GM12878 (cell line): ENCODE measurements around the gene GNG10. TPM values are rescaled to one million over a fixed set of nuclear protein-coding genes. Genes with fewer than 3 reads are reported as not detected.

Experiments
- ATAC-seq: fragments of 200-7000 bp; cut with Tn5 transposase; 3 replicates; pipeline ENCODE4 v1.9.1; 2020; ENCODE audit warnings: mild to moderate bottlenecking, moderate library complexity
- BruUV-seq: library from RNA; stranded (reverse); fragments of 400-500 nt; replicated peaks from 2 replicates; lab custom pipeline; 2021; lab: Mats Ljungman, UMichigan
- CTCF ChIA-PET: fragments of 300-600 bp; sonication (Branson Sonifier 250); formaldehyde crosslinking; extraction: SDS; loops from one replicate; lab custom pipeline; 2021; ENCODE audit warnings: inconsistent platforms; lab: Yijun Ruan, JAX
- POLR2A ChIA-PET: fragments of 350-600 bp; formaldehyde crosslinking; extraction: SDS; loops from one replicate; lab custom pipeline; 2021; ENCODE audit warnings: inconsistent platforms; lab: Charles Lee
- RAD21 ChIA-PET: fragments of 300-600 bp; sonication (Branson Sonifier 250); formaldehyde crosslinking; loops from one replicate; lab custom pipeline; 2023; ENCODE audit warnings: antibody characterized with exemption; ENCODE audit not compliant: unreplicated experiment; lab: Charles Lee
- SMC1A ChIA-PET: fragments of 300-600 bp; sonication (Branson Sonifier 250); formaldehyde crosslinking; loops from one replicate; lab custom pipeline; 2023; ENCODE audit not compliant: unreplicated experiment, uncharacterized antibody; lab: Charles Lee
- DNase-seq: peaks from one replicate; pipeline ENCODE4 v3.0.0-alpha.2; 2011; ENCODE audit warnings: low read depth, low spot score
- FAIRE-seq: peaks from 3 replicates; lab custom pipeline; 2011; peaks lifted over from hg19 to GRCh38; lab: Jason Lieb, UNC
- H2AFZ ChIP-seq: 2 replicates; pipeline ENCODE4 v1.6.0; 2011; ENCODE audit warnings: low read depth, low read length, control low read depth; ENCODE audit not compliant: control insufficient read depth
- H3K27ac ChIP-seq: 2 replicates; pipeline ENCODE4 v1.5.1; 2011; ENCODE audit warnings: control low read depth; ENCODE audit not compliant: control insufficient read depth, insufficient read depth
- H3K27me3 ChIP-seq, 2 experiments: replicated peaks in 1 of 2; 2 replicates each; pipeline versions ENCODE4 v1.6.0 to v1.6.1; 2011; ENCODE audit warnings: low read length in 1 of 2; ENCODE audit not compliant: control insufficient read depth in 2 of 2, insufficient read depth in 2 of 2
- H3K36me3 ChIP-seq, 2 experiments: 2 replicates each; pipeline ENCODE4 v1.5.1; 2011; ENCODE audit warnings: low read length in 1 of 2; ENCODE audit not compliant: control insufficient read depth in 2 of 2, insufficient read depth in 2 of 2
- H3K4me1 ChIP-seq: 2 replicates; pipeline ENCODE4 v1.6.1; 2011; ENCODE audit warnings: mild to moderate bottlenecking, low read length, moderate library complexity, mixed read lengths; ENCODE audit not compliant: control insufficient read depth, insufficient read depth
- H3K4me2 ChIP-seq: 2 replicates; pipeline ENCODE4 v1.6.0; 2011; ENCODE audit warnings: control low read depth; ENCODE audit not compliant: control insufficient read depth, insufficient read depth
- H3K4me3 ChIP-seq: fragments of 200-600 bp; sonication (generic); 2 replicates; pipeline ENCODE4 v1.5.1; 2016
- H3K79me2 ChIP-seq: 2 replicates; pipeline ENCODE4 v1.6.0; 2011; ENCODE audit warnings: low read length; ENCODE audit not compliant: control insufficient read depth, insufficient read depth
- H3K9ac ChIP-seq: 2 replicates; pipeline ENCODE4 v1.8.0; 2011; ENCODE audit warnings: low read length, control low read depth, mixed read lengths; ENCODE audit not compliant: control insufficient read depth, insufficient read depth
- H3K9me3 ChIP-seq: replicated peaks from 3 replicates; pipeline ENCODE4 v1.5.1; 2011; ENCODE audit warnings: mild to moderate bottlenecking, low read length; ENCODE audit not compliant: control insufficient read depth, insufficient read depth
- H4K20me1 ChIP-seq: 2 replicates; pipeline ENCODE4 v1.6.0; 2011; ENCODE audit not compliant: control insufficient read depth, insufficient read depth
- CREM ChIP-seq: IDR thresholded peaks from 2 replicates; pipeline ENCODE4 v1.6.1; 2014; ENCODE audit warnings: antibody characterized with exemption, low read depth
- GABPA ChIP-seq: IDR thresholded peaks from 2 replicates; pipeline ENCODE4 v1.6.1; 2014; ENCODE audit warnings: antibody characterized with exemption, low read depth, mild to moderate bottlenecking, inconsistent platforms
- HDGF ChIP-seq: fragments of 450-650 bp; IDR thresholded peaks from 2 replicates; pipeline ENCODE4 v1.6.1; 2016; ENCODE audit warnings: antibody characterized with exemption
- IKZF2 ChIP-seq, 2 experiments: fragments of 450-650 bp; IDR thresholded peaks; 2 replicates each; pipeline ENCODE4 v1.6.1; 2017; ENCODE audit warnings: mild to moderate bottlenecking in 2 of 2, moderate library complexity in 2 of 2
- MTA3 ChIP-seq: IDR thresholded peaks from 2 replicates; pipeline ENCODE4 v1.6.1; 2012; ENCODE audit warnings: low read length, inconsistent platforms, borderline replicate concordance
- NBN ChIP-seq: fragments of 450-650 bp; IDR thresholded peaks from 2 replicates; pipeline ENCODE4 v1.6.1; 2016
- NR2C1 ChIP-seq: fragments of 450-650 bp; IDR thresholded peaks from 2 replicates; pipeline ENCODE4 v1.6.1; 2017; ENCODE audit warnings: antibody characterized with exemption, mild to moderate bottlenecking, moderate library complexity
- NR2F1 ChIP-seq: fragments of 450-650 bp; conservative IDR thresholded peaks from 2 replicates; pipeline ENCODE4 v1.6.1; 2017; ENCODE audit warnings: mild to moderate bottlenecking
- PAX8 ChIP-seq: fragments of 450-650 bp; IDR thresholded peaks from 2 replicates; pipeline ENCODE4 v1.6.1; 2017; ENCODE audit warnings: mild to moderate bottlenecking, moderate library complexity
- PML ChIP-seq: IDR thresholded peaks from 2 replicates; pipeline ENCODE4 v1.6.1; 2012; ENCODE audit warnings: low read length, inconsistent platforms
- POLR2A ChIP-seq: IDR thresholded peaks from 2 replicates; pipeline ENCODE4 v1.6.1; 2011; ENCODE audit warnings: low read depth, mild to moderate bottlenecking, low read length
- POLR2AphosphoS2 ChIP-seq: IDR thresholded peaks from 2 replicates; pipeline ENCODE4 v1.6.1; 2011; ENCODE audit warnings: low read depth, mild to moderate bottlenecking, low read length, improper control_type of control experiment, moderate library complexity
- SMAD1 ChIP-seq: fragments of 450-650 bp; IDR thresholded peaks from 2 replicates; pipeline ENCODE4 v1.6.1; 2018; ENCODE audit warnings: mild to moderate bottlenecking, low read depth; ENCODE audit not compliant: partially characterized antibody
- SUPT20H ChIP-seq: IDR thresholded peaks from 2 replicates; pipeline ENCODE4 v1.6.1; 2011; ENCODE audit warnings: low read depth, mild to moderate bottlenecking, low read length, moderate library complexity, borderline replicate concordance; ENCODE audit not compliant: control insufficient read depth
- TARDBP ChIP-seq: IDR thresholded peaks from 2 replicates; pipeline ENCODE4 v1.6.1; 2016; ENCODE audit warnings: borderline replicate concordance
- ZBED1 ChIP-seq: IDR thresholded peaks from 2 replicates; pipeline ENCODE4 v1.6.1; 2016; ENCODE audit warnings: borderline replicate concordance
- WGBS: methylation state at CpG from one replicate; pipeline ENCODE4 v1.1.6; 2016; ENCODE audit warnings: low lambda C conversion rate; ENCODE audit not compliant: insufficient replicate concordance, insufficient coverage; ENCODE audit errors: missing lambda C conversion rate; 5-methylcytosine and 5-hydroxymethylcytosine counted together
- in situ Hi-C: fragments of 300-500 bp; cut with MboI; formaldehyde crosslinking; loops from 9 replicates; pipeline ENCODE4 v1.14.3; 2018; ENCODE audit warnings: mixed read lengths
- intact Hi-C: fragments of 100-400 bp; cut with micrococcal nuclease; formaldehyde crosslinking; loops from one replicate; pipeline ENCODE4 v1.14.2; 2022; ENCODE audit not compliant: unreplicated experiment
- polyA plus RNA-seq, 11 experiments: library from polyadenylated mRNA; depleted of rRNA in 4 of 11; unstranded in 6 of 11; stranded (reverse) in 5 of 11; fragments of >200 nt; fragmentation: Nextera tagmentation in 4 of 11; fragmentation: Illumina TruSeq in 1 of 11; extraction: Ambion mirVana in 4 of 11; extraction: Trizol in 1 of 11; gene quantifications; 1 replicate in 1 of 11; 2 replicates in 10 of 11; pipeline versions ENCODE4 v1.2.1 to v1.2.3, GENCODE V29; 2011 to 2016; ENCODE audit warnings: inconsistent platforms in 2 of 11, missing spikeins in 2 of 11, low read depth in 1 of 11
- total RNA-seq, 4 experiments: library from RNA; depleted of rRNA in 3 of 4; stranded (reverse); fragments of >200 nt in 3 of 4; fragmentation: Illumina TruSeq in 1 of 4; extraction: Trizol in 1 of 4; gene quantifications; 2 replicates each; pipeline versions ENCODE4 v1.2.1 to v1.2.3, GENCODE V29; 2013 to 2021
- TF ChIP-seq, protein P1 (sequence below): IDR thresholded peaks from 2 replicates; pipeline ENCODE4 v1.6.1; 2011; ENCODE audit warnings: borderline replicate concordance, low read depth, mild to moderate bottlenecking, moderate library complexity, mixed read lengths, low read length; ENCODE audit not compliant: insufficient read depth; ENCODE audit errors: extremely low read length
- TF ChIP-seq, protein P2 (sequence below): fragments of 450-650 bp; IDR thresholded peaks from 2 replicates; pipeline ENCODE4 v1.6.1; 2014; ENCODE audit warnings: mild to moderate bottlenecking
- TF ChIP-seq, protein P3 (sequence below): fragments of 450-650 bp; formaldehyde crosslinking; IDR thresholded peaks from 2 replicates; pipeline ENCODE4 v1.4.0; 2022; ENCODE audit warnings: mild to moderate bottlenecking, moderate library complexity
- TF ChIP-seq, protein P4 (sequence below): fragments of 450-650 bp; conservative IDR thresholded peaks from 2 replicates; pipeline ENCODE4 v1.6.1; 2017; ENCODE audit warnings: mild to moderate bottlenecking, moderate library complexity

Gene GNG10
- total and polyA plus RNA-seq, 10 of the 15 experiments (the other 5 are each of a cell fraction or from before 2014, with no cell fraction given): 12.0 to 28.2 (median 22.7) TPM

DNA sequence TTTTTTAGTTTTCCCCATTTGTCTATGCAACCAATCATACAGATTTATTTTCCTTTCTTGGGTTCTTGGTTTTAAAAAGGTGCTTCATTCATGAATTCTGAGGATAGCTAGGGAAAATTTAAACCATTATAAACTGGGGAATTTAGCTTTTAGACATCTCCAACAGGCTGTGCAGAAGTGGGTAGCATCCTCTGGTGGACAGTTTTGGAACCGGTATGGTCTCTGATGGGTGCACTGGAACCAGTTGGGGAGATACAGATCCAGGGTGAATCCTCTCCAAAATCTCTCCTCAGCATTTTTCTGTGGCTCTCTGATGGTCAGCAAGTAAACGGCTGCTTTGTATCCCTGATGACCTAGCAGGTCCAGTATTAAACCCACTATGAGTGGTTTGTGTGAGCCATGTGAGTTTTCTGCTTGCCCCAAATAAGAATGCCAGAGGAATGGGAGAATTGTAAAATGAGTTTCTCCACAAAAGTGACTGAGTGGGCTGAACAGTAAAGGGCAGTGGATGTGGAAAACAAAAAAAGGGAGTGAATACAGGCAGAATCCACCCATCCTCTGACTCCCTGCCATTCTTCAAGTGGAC lies 39.4 kb upstream of the GNG10 start (continued):
- TF ChIP-seq, protein P1, sequence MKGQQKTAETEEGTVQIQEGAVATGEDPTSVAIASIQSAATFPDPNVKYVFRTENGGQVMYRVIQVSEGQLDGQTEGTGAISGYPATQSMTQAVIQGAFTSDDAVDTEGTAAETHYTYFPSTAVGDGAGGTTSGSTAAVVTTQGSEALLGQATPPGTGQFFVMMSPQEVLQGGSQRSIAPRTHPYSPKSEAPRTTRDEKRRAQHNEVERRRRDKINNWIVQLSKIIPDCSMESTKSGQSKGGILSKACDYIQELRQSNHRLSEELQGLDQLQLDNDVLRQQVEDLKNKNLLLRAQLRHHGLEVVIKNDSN: no peak
- TF ChIP-seq NBN (no peak), MTA3 (no peak), ZBED1 (no peak), POLR2AphosphoS2 (no peak), PML (no peak)
- TF ChIP-seq, protein P2, sequence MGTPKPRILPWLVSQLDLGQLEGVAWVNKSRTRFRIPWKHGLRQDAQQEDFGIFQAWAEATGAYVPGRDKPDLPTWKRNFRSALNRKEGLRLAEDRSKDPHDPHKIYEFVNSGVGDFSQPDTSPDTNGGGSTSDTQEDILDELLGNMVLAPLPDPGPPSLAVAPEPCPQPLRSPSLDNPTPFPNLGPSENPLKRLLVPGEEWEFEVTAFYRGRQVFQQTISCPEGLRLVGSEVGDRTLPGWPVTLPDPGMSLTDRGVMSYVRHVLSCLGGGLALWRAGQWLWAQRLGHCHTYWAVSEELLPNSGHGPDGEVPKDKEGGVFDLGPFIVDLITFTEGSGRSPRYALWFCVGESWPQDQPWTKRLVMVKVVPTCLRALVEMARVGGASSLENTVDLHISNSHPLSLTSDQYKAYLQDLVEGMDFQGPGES: no peak
- TF ChIP-seq, all 136 proteins: peak for 5

DNA sequence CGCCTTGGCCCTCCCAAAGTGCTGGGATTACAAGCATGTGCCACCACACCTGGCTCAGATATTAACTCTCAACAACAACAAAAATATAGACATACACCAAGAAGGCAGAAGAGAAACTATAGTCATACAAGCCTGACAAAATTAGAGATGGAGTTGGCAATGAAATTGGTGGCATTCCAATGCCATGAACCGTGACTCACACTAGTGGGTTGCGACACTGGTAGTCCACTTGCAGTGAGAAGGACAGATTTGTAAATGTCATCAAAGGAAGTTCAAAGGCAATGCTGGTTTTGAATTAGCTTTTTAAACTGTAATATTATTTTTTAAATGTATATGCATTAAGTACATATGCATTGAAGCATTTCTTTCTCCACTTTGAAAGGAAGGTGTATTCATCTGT lies 38.8 kb upstream of the GNG10 start:
- H2AFZ ChIP-seq: no peak overlapping the region
- no peaks in the 10 kb centered on the region for H3K79me2 ChIP-seq
- ChIA-PET CTCF (no interaction called here), POLR2A (no interaction called here), RAD21 (no interaction called here), SMC1A (interaction anchor here (2.2 kb wide), 1 partner anchor 24 kb away, joined by 7 read pairs; no protein-coding TSS in a partner anchor)
- BruUV-seq: no TSS peak
- H3K9me3 ChIP-seq: no peaks in the 10 kb centered on the region
- no peaks in the 10 kb centered on the region for H4K20me1 ChIP-seq
- ATAC-seq (no peak), FAIRE-seq (no peak), DNase-seq (no peak)
- 42% methylated on average over 3 of the region's 3 CpGs for WGBS
- in situ Hi-C loops: no loop called here
- no peaks in the 10 kb centered on the region for H3K4me1 ChIP-seq
- H3K36me3 ChIP-seq: no peaks in the 10 kb centered on the region
- no peak overlapping the region for H3K9ac ChIP-seq
- no peak overlapping the region for H3K4me2 ChIP-seq
- no peak overlapping the region for H3K27ac ChIP-seq
- intact Hi-C loops: no loop called here
- no peaks in the 10 kb centered on the region for H3K27me3 ChIP-seq
- no peak overlapping the region for H3K4me3 ChIP-seq
- no peak for TF ChIP-seq CREM
- TF ChIP-seq, protein P3, sequence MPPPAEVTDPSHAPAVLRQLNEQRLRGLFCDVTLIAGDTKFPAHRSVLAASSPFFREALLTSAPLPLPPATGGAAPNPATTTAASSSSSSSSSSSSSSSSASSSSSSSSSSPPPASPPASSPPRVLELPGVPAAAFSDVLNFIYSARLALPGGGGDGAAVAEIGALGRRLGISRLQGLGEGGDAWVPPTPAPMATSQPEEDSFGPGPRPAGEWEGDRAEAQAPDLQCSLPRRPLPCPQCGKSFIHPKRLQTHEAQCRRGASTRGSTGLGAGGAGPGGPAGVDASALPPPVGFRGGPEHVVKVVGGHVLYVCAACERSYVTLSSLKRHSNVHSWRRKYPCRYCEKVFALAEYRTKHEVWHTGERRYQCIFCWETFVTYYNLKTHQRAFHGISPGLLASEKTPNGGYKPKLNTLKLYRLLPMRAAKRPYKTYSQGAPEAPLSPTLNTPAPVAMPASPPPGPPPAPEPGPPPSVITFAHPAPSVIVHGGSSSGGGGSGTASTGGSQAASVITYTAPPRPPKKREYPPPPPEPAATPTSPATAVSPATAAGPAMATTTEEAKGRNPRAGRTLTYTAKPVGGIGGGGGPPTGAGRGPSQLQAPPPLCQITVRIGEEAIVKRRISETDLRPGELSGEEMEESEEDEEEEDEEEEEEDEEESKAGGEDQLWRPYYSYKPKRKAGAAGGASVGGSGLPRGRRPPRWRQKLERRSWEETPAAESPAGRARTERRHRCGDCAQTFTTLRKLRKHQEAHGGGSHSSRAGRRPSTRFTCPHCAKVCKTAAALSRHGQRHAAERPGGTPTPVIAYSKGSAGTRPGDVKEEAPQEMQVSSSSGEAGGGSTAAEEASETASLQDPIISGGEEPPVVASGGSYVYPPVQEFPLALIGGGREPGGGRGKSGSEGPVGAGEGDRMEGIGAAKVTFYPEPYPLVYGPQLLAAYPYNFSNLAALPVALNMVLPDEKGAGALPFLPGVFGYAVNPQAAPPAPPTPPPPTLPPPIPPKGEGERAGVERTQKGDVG (CRISPR knock-in tag): no peak
- TF ChIP-seq IKZF2 (IDR thresholded peaks at IDR 0.05): no peak
- TF ChIP-seq TARDBP: no peak
- TF ChIP-seq NR2F1: no peak
- no peak for TF ChIP-seq SMAD1
- no peak for TF ChIP-seq HDGF
- TF ChIP-seq POLR2A: no peak
- TF ChIP-seq NR2C1: no peak
- no peak for TF ChIP-seq GABPA
- TF ChIP-seq PAX8: no peak
- no peak for TF ChIP-seq SUPT20H
- TF ChIP-seq, protein P4, sequence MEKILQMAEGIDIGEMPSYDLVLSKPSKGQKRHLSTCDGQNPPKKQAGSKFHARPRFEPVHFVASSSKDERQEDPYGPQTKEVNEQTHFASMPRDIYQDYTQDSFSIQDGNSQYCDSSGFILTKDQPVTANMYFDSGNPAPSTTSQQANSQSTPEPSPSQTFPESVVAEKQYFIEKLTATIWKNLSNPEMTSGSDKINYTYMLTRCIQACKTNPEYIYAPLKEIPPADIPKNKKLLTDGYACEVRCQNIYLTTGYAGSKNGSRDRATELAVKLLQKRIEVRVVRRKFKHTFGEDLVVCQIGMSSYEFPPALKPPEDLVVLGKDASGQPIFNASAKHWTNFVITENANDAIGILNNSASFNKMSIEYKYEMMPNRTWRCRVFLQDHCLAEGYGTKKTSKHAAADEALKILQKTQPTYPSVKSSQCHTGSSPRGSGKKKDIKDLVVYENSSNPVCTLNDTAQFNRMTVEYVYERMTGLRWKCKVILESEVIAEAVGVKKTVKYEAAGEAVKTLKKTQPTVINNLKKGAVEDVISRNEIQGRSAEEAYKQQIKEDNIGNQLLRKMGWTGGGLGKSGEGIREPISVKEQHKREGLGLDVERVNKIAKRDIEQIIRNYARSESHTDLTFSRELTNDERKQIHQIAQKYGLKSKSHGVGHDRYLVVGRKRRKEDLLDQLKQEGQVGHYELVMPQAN: no peak
